GM18502 (cell line): ENCODE measurements around the gene FRG2C.
"Not testable (repeated sequence)": the region's sequence is repeated elsewhere in the genome, so short reads cannot be mapped to it uniquely, and the experiment has no call there.

Source experiments
- ATAC-seq: cut with Tn5 transposase; IDR thresholded peaks from one replicate; pipeline ENCODE4 v1.9.1; 2021; ENCODE audit warnings: mild to moderate bottlenecking; ENCODE audit not compliant: unreplicated experiment, poor library complexity

FRG2C gene

DNA sequence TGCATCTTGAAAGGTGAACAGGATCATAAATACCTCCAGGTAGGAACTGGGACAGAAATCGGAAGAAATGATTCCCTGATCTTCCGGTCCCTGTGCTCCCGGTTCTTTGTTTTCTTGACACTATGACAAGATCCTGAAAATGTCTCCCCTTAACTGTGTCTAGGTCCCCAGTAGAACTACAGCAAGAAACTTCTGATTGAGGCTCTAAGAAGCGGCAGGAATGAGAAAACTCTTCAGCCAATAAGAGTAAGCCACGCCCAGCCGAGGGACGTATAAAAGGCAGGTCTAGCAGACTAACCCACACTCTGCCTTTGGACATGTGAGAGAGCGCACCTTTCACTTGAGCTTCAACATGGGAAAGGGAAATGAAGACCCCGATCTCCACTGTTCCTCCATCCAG lies at the start of gene FRG2C:
TSS of gene FRG2C (plus strand) at position 301 of the 400 bp plus-strand sequence. CDS start at position 353, 52 bp downstream.
- not testable (repeated sequence) for ATAC-seq

DNA sequence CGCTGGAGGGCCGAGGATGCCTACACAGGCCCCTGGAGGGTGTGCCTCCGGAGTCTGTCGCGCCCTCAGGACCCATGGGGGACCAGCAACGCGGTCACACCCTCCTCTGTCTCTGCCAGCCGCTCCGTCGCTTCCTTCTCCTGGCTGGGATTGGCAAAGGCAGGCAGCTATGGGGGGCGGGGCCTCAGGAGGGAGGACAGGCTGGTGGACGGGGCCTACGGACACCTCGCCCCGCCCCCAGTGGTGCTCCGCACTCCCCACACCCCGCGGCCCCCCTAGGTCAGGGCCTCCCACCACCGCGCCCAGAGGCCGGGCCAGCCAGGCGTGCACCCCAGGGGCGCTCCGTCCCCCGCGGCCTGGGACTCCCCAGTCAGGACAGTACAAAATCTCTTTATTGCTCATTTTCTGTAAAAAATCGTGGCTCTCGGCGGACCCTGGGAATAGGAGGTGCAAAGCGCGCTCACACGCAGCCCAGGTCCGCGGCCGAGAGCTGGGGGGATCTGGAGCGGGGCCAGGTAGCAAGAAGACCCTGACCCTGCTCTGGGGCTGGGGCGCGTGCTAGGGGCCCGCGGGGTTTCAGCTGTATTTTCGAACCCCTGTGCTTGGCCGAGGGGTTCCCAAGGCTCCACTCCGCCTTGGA lies 45.3 kb upstream of the FRG2C start:
- ATAC-seq = not testable (repeated sequence)

DNA sequence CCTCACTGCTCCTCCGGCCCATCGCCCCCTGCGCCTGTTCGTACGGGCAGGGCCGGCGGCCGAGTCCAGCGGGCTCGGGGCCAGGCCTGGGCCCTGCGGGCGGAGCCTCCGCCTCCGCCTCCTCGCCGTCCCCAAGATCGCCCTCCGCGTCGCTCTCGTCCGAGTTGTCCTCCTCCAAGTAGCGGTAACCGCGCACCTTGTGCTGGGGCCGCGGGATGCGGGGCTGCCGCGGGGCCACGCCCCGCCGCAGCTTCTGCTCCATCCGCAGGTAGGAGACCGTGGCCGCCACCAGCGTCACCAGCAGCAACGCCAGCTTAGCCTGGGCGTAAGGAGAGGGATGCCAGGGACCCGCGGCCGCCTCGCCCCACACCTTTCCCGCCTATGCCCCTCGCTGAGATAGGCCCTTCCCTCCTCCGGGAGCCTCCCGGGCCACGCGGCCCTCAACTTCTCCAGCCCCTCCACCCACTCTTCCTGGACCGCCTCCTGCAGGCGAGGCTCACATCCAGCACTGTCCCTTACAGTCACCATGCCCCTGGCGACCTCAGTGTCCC lies 44.6 kb upstream of the FRG2C start:
- not testable (repeated sequence) for ATAC-seq

DNA sequence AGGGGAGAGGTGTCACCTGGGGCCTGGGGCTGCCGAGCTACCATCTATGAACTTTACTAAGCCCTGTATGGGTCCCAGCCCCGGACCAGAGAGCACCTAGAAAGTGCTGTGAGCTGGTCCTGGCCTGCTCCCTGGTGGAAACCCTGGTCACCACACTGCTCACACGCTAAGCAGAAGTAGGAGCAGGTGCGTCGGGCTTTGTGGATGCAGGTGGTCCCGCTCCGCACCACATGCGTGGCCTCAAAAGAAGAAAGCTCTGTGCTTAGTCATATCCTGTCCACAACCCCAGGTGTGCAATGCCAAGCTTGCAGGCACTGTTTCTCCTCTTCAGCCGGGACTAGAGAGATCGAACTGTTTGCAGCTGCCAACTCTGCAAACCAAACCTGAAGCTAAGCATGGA lies 42.4 kb upstream of the FRG2C start:
- ATAC-seq = not testable (repeated sequence)

DNA sequence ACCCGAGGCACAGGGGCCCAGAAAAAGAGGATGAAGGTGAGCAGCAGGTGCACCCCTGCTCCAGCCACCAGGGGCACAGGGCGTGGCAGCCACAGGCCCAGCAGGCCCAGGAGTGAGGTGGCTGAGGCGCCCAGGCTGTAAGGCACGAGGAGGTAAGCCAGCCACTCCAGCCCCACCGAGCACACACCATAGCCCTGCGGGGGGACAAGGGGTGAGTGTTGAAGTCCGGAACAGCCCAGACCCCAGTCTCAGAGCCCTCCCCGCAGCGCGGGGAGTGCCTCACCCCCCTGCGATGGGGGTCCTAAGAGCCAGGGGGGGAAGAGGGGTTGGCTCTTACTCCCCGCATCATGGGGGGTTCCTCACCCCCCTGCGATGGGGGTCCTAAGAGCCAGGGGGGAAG lies 40.5 kb upstream of the FRG2C start:
- not testable (repeated sequence) for ATAC-seq

DNA sequence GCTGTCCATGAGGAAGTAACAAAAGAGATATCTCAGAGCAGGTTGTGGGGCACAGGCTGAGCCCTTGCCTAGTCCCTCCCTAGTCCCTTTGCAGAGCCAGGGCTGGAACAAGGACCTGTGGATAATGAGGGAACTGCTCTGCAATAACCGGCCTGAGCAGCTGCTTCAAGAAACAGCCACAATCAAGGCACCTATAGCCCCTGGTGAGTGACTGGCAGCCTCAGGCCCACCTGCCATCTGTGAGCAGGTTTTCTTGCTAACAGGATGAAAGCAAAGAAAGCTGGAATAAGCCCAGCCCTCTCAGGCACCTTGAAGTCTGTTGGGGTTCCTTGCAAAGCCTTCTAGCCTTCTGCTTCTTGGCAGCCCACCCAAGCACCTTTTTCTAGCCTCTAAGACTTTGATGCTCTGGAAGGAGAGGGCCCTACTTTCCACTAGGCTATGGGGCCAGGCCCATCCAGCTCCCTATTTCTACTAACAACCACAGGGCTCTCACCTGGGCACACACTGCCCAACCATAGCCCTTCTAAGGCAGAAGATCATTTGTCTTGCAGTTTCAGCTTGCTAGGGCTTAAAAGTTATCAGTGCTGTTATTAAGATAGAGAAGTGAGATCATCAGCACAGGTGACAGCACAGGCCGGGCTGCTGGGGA lies 33.1 kb upstream of the FRG2C start:
- ATAC-seq = not testable (repeated sequence)

DNA sequence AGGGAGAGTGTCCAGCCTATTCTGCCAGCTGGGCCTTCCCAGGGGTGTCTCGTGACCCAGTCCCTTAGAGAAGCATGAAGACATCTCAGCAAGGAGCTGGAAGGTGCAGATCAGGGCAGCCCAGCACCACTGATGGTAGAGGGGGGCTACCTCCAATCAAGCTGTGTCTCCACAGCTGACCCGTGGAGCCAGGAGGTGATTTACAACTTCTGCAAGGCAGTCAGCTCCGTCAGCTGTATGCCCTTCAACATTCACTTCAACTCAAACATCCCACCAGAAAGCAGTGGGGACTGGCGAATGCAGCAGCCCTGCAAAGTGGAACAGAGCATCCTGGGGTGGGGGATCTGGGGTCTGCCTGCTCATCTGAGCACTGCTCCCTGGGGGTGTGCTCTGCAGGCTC lies 32.6 kb upstream of the FRG2C start:
- no peak for ATAC-seq

DNA sequence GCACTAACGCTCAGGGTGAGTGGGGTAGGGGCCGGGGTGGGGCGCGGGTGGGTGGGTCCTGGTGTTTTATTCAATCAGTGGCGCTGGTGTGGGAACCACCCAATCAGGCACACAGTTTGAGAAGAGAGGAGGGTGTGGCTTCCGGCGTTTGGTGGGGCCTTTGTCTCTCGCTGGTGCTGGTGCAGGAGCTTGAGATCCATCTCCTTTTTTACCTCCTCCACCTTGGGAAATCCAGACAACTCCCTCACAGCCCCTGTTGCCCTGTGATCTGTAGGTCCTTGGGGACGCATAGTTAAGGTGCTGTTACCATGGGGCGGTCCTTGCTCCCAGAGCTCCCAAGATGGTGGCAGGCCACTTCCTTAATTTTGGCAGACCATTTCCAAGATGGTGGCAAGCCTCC lies 25.2 kb upstream of the FRG2C start:
- ATAC-seq = not testable (repeated sequence)

DNA sequence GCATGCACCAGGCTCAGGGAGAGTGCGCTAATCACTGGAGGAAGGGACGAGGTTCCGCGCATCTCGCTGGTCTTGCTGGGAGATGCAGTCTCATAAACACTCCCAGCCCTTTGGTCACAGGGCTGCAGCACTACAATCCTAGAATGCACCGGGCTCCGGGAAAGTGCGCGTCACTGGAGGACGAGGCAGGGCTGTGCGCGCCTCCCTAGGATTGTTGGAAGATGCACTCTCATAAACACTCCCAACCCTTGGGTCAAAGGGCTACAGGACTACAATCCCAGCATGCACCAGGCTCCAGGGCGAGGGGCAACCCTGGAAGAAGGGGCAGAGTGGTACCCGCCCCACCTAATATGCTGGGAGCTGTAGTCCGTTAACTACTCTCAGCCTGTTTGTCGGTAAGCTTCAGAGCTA lies 23.0 kb upstream of the FRG2C start:
- not testable (repeated sequence) for ATAC-seq

DNA sequence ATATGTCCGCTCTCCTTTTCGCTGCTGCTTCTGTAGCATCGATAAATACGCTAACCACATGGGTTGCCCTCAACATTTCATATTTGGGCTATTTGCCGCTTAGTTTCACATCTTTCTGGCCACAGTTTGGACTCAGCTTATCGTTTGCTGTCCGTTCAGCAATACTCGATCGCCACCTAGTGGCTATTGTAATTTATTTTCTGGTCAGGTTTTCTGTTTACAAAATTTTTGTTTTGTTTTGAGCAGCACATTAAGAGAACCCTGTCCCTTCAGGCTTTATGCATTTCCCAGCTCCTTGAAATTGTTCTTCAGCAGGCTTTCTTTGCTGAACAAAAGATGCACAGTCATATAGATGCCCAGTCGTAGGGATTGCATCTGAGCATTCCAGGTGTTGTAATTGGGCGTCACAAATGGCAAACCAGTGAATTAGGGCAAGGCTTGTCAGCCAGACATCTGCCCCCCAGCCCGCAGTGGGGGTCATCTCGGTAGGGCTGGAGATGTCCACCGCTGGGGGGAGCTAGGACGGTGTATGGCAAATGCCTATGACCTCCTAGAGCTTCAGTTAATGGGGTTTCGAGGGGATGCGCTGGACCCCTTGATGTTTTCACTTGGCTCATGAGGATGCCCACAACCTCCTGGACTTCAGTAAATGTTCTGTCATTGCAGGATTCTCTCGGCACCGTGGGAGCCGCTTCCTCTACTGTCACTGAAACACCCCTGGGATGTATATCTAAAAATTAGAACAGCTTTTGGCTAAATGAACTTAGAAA lies 20.9 kb upstream of the FRG2C start:
- not testable (repeated sequence) for ATAC-seq

DNA sequence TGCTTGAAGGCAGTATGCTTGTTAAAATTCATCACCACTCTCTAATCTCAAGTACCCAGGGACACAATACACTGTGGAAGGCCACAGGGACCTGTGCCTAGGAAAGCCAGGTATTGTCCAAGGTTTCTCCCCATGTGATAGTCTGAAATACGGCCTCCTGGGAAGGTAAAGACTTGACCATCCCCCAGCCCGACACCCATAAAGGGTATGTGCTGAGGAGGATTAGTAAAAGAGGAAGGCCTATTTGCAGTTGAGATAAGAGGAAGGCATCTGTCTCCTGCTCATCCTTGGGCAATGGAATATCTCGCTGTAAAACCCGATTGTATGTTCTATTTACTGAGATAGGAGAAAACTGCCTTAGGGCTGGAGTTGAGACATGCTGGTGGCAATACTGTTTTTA lies 18.6 kb upstream of the FRG2C start:
- not testable (repeated sequence) for ATAC-seq

DNA sequence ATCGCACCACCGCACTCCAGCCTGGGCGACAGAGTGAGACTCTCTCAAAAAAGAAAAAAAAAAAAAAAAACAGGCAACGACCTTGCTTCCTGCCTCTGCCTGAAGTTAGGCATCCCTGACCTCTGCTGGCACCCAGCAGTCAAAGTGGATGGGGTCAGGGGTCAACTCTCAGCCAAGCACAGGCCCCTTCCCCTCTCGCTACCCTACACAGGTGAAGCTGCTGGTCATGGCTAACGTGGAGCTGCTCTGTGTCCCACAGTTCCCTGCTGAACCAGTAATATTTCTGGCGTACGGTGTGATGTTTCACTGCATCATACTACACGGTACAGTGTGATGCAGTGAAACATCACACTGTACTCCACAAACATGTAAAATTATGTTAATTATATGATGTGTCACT lies 13.9 kb upstream of the FRG2C start:
- ATAC-seq = no peak

DNA sequence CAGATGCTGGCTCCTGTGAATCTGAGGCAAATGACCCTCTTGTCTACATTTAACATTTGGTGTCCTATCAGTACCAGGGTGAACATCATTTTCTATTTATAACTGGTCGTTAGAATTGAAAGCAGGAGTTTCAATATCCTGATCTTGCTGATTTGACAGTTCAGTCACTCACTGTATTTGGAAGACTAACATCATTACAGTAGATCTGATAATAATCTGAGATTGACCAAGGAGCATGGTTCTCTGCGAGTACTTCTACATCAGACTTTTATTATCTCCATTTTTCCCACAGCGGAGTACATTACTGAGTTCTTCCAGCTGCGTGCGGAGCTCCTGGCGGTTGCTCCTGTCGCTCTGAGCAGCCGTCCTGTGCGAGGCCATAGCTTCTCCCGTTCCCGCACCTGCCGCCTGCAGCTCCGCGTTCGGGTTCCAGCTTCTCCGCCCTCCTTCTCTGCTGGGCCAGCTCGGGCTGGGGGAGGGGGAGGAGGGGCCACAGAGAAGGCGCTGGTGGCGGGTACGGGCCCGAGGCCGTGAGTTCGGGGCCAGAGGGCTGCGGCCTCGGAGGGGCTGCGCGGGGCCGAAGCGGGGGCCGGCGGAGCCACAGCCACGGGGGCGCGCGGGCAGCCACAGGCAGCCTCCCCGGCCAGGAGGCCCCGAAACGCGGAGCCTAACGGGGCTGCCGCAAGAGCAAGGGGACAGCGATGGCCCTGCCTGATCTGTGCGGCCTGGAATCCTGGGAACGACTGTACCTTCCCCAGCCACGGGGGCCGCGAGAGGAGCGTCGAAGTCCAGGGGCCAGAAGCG lies 8.8 kb upstream of the FRG2C start:
- not testable (repeated sequence) for ATAC-seq

DNA sequence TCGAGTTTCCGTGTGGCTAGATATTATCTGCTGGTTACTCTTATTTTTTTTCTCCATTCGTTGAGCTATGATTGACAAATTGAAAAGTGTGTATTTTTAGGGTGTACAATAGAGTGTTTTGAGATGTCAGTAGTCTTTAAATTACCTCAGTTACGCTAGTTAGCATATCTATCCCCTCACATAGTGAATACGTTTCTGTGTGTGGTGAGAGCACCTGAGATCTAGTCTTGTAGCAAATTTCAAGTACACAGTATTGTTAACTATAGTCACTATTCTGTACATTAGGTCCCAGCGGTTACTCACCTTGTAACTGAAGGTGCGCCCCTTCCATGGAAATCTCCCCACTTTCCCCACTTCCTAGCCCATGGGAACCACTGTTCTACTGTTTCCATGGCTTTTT lies 8.2 kb upstream of the FRG2C start:
- ATAC-seq = not testable (repeated sequence)

DNA sequence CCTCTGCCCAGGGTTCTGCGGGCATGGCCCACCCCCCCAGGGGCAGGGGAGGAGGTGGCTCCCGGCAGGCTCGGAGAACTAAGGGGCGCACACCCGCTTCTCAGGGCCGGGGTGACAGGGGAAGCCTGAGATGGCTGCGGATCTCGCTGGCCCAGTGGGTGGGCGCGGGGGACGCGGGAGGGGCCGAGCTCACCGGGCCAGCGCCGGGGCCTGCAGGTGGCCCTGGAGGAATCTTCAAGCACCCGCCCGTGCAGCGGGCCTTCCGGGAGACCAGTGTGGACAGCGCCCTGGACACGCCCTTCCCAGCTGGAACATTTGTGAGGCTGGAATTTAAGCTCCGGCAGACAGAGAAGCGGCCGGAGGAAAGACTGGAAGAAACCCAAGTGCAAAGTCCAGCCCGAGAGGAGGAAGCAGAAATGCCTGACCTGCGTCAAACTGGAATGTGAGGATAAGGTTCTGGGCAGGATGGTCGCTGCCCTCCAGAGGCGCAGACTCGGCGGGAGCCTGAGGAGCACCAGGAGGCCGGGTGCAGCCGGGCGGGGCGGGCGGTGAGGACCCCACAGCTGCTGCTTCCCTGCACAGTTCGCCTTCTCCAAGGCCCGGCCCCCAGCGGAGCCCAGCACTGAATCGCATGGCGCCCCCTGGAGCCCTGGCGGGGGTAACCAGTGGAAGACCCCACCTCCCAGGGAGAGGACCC lies 5.6 kb upstream of the FRG2C start:
- not testable (repeated sequence) for ATAC-seq

DNA sequence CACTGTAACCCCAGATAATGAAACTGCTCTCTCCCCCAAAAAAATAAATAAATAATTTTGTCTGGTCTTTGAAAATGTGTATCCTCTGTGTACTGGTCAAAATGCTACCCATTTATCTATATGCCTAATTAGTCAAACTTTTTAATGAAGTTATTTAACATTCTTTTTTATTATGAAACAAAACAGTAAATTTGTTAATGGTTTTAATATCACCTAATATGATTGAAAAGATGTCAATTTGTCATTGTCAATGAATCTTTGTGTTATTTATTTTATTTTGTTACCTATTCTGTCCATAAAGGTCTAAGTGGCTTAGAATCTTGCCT lies 5.1 kb upstream of the FRG2C start:
- ATAC-seq = not testable (repeated sequence)

DNA sequence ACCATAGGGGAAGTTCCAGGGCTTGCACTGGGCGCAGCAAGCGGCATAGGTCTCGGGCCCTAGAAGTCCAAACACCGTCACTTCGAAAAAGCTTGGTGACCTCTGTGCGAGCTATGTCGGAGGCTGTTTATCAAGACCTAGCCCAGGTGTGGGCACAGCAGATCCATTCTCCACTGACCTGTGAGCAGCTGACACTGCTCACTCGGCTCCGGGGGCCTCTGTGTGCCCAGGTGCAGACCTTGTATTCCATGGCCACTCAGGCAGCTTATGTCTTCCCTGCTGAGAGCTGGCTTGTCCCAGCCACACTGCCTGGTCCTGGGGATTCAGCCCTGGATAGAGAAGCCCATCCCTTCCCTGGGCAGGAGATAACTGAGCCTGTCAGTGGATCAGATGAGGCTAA lies 1.5 kb downstream of the FRG2C start:
- ATAC-seq = not testable (repeated sequence)

DNA sequence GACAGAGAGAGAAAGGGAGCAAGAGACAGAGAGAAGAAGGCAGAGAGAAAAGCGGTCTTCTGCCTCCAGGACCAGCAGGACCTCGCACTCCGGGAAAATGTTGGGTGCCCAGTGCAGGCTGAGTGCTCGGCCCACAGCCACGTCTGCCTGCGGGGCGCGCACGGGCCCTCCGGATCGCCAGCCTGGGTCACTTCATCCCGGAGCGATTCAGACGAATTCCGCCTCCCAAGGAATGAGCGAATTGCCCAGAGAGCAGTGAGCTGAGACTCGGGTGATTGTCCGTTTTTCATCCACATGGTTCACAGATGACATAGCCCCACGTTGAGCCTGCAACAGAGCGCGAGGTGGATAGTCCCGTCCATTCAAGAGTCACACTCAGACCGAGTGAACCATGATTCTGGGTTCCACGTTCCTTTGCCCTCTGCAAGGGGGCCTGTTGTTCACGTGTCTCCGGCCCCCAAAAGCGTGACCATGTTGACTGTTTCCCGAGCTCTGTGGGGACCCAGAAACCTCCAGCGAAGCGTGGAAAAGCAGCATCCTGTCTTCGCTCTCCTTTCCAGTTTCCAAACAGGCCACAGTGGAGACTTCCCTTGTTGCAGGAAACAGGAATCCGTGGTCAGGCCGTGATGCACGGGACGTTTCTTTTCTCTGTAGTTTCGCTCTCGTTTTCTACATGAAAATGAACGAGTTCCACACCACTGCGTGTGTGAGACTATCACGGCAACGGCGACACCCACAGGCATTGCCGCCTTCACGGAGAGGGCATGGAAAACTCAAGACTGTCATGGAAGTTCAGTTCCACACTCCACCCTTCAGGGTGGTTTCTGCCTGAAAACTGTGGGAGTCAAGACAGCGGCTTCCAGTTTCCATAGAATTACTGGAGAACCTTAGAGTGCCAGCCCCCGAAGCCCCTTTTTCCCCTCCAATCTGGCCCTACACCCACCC lies 3.9 kb downstream of the FRG2C start:
- not testable (repeated sequence) for ATAC-seq
